ENCODE results near the gene EXOC6. TPM values are rescaled to one million over a fixed set of nuclear protein-coding genes. Genes with fewer than 3 reads are reported as not detected.
"Not testable (repeated sequence)": the region's sequence is repeated elsewhere in the genome, so short reads cannot be mapped to it uniquely, and the experiment has no call there.

The EXOC6 gene
- total and polyA plus RNA-seq, 10 of the 15 experiments (the other 5 are each of a cell fraction or from before 2014, with no cell fraction given): 7.6 to 53.8 (median 13.3) TPM

DNA sequence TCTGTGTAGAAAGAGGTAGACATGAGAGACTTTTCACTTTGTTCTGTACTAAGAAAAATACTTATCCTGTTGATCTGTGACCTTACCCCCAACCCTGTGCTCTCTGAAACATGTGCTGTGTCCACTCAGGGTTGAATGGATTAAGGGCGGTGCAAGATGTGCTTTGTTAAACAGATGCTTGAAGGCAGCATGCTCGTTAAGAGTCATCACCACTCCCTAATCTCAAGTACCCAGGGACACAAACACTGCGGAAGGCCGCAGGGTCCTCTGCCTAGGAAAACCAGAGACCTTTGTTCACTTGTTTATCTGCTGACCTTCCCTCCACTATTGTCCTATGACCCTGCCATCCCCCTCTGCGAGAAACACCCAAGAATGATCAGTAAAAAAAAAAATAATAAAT lies 128.0 kb downstream of the EXOC6 start:
- H3K4me3 ChIP-seq; H3K9me3 ChIP-seq (replicated peaks; ENCODE audit: control insufficient read depth, insufficient read depth, low read length); CTCF ChIA-PET; RAD21 ChIA-PET (ENCODE audit: unreplicated experiment); DNase-seq (ENCODE audit: low read depth, low spot score); H3K36me3 ChIP-seq (ENCODE audit: control insufficient read depth in 2 of 2, insufficient read depth in 2 of 2, low read length in 1 of 2); BruUV-seq (replicated peaks); H3K4me2 ChIP-seq (ENCODE audit: control insufficient read depth, insufficient read depth); H3K27me3 ChIP-seq (replicated peaks in 1 of 2; ENCODE audit: control insufficient read depth in 2 of 2, insufficient read depth in 2 of 2, low read length in 1 of 2); H3K27ac ChIP-seq (ENCODE audit: control insufficient read depth, insufficient read depth); in situ Hi-C loops (cut with MboI); ATAC-seq; H4K20me1 ChIP-seq (ENCODE audit: control insufficient read depth, insufficient read depth); H3K4me1 ChIP-seq (ENCODE audit: control insufficient read depth, insufficient read depth, low read length); FAIRE-seq; H3K79me2 ChIP-seq (ENCODE audit: control insufficient read depth, insufficient read depth, low read length); H3K9ac ChIP-seq (ENCODE audit: control insufficient read depth, insufficient read depth, low read length); POLR2A ChIA-PET; H2AFZ ChIP-seq (ENCODE audit: control insufficient read depth, low read depth, low read length); intact Hi-C loops (cut with micrococcal nuclease; ENCODE audit: unreplicated experiment); SMC1A ChIA-PET (ENCODE audit: uncharacterized antibody, unreplicated experiment): not testable (repeated sequence)
- no CpG with 5 or more reads among the region's 5 CpGs for WGBS (ENCODE audit: insufficient coverage, insufficient replicate concordance, low lambda C conversion rate, missing lambda C conversion rate)

DNA sequence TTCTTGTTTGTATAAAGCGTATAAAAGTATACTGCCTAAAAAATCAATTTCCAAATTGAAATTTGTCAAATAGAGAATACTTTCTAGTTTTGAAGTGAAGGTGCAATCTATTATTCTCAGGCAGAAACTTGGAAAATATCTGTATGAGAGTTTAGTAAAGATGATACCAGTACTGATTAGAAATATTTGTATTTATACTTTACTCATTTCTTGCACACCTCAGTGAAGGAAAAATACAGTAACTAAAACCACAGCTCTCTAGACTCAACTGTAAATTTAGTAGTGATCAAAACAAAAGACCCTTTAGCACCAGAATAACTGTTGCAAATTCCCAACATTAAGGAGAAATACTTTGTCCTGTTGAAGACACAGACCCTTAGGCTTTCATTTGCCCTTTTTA lies 140.9 kb downstream of the EXOC6 start:
- ChIA-PET CTCF (no interaction called here), SMC1A (ENCODE audit: uncharacterized antibody, unreplicated experiment) (no interaction called here), POLR2A (no interaction called here), RAD21 (ENCODE audit: unreplicated experiment) (no interaction called here)
- in situ Hi-C loops (cut with MboI) (no loop called here), intact Hi-C loops (cut with micrococcal nuclease; ENCODE audit: unreplicated experiment) (no loop called here)
- Histone ChIP-seq H4K20me1 (ENCODE audit: control insufficient read depth, insufficient read depth) (no peaks in the 10 kb centered on the region), H3K9me3 (replicated peaks; ENCODE audit: control insufficient read depth, insufficient read depth, low read length) (no peaks in the 10 kb centered on the region), H2AFZ (ENCODE audit: control insufficient read depth, low read depth, low read length) (no peak overlapping the region), H3K4me2 (ENCODE audit: control insufficient read depth, insufficient read depth) (no peak overlapping the region), H3K27me3 (replicated peaks in 1 of 2; ENCODE audit: control insufficient read depth in 2 of 2, insufficient read depth in 2 of 2, low read length in 1 of 2) (no peaks in the 10 kb centered on the region), H3K4me3 (no peak overlapping the region), H3K27ac (ENCODE audit: control insufficient read depth, insufficient read depth) (no peak overlapping the region), H3K4me1 (ENCODE audit: control insufficient read depth, insufficient read depth, low read length) (no peaks in the 10 kb centered on the region), H3K9ac (ENCODE audit: control insufficient read depth, insufficient read depth, low read length) (no peak overlapping the region), H3K79me2 (ENCODE audit: control insufficient read depth, insufficient read depth, low read length) (no peaks in the 10 kb centered on the region), H3K36me3 (ENCODE audit: control insufficient read depth in 2 of 2, insufficient read depth in 2 of 2, low read length in 1 of 2) (no peaks in the 10 kb centered on the region)
- ATAC-seq: no peak
- DNase-seq (ENCODE audit: low read depth, low spot score): no peak
- BruUV-seq (replicated peaks): no TSS peak
- 93% methylated on average over 1 of the region's 1 CpG for WGBS (ENCODE audit: insufficient coverage, insufficient replicate concordance, low lambda C conversion rate, missing lambda C conversion rate)
- FAIRE-seq: no peak
- no peak for TF ChIP-seq EGR1 (IDR thresholded peaks at IDR 0.05; ENCODE audit: borderline replicate concordance in 1 of 2, low read depth in 2 of 2, low read length in 2 of 2)
- no peak for TF ChIP-seq CBX3 (IDR thresholded peaks at IDR 0.05; ENCODE audit: borderline replicate concordance, low read depth)
- TF ChIP-seq, protein P1, sequence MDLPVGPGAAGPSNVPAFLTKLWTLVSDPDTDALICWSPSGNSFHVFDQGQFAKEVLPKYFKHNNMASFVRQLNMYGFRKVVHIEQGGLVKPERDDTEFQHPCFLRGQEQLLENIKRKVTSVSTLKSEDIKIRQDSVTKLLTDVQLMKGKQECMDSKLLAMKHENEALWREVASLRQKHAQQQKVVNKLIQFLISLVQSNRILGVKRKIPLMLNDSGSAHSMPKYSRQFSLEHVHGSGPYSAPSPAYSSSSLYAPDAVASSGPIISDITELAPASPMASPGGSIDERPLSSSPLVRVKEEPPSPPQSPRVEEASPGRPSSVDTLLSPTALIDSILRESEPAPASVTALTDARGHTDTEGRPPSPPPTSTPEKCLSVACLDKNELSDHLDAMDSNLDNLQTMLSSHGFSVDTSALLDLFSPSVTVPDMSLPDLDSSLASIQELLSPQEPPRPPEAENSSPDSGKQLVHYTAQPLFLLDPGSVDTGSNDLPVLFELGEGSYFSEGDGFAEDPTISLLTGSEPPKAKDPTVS (IDR thresholded peaks at IDR 0.05; ENCODE audit: low read depth, low read length): no peak
- TF ChIP-seq SPI1 (IDR thresholded peaks at IDR 0.05; ENCODE audit: borderline replicate concordance, insufficient read depth, low read depth, low read length): no peak
- TF ChIP-seq HDAC6 (IDR thresholded peaks at IDR 0.05; ENCODE audit: unreplicated experiment): no peak
- no peak for TF ChIP-seq HDGF (IDR thresholded peaks at IDR 0.05)
- no peak for TF ChIP-seq BHLHE40 (IDR thresholded peaks at IDR 0.05; ENCODE audit: borderline replicate concordance in 1 of 2, low read depth in 2 of 2, low read length in 1 of 2)
- no peak for TF ChIP-seq CBFB (IDR thresholded peaks at IDR 0.05; ENCODE audit: low read depth)
- TF ChIP-seq PAX5 (IDR thresholded peaks at IDR 0.05; ENCODE audit: borderline replicate concordance, low read depth, low read length): no peak
- TF ChIP-seq, protein P2, sequence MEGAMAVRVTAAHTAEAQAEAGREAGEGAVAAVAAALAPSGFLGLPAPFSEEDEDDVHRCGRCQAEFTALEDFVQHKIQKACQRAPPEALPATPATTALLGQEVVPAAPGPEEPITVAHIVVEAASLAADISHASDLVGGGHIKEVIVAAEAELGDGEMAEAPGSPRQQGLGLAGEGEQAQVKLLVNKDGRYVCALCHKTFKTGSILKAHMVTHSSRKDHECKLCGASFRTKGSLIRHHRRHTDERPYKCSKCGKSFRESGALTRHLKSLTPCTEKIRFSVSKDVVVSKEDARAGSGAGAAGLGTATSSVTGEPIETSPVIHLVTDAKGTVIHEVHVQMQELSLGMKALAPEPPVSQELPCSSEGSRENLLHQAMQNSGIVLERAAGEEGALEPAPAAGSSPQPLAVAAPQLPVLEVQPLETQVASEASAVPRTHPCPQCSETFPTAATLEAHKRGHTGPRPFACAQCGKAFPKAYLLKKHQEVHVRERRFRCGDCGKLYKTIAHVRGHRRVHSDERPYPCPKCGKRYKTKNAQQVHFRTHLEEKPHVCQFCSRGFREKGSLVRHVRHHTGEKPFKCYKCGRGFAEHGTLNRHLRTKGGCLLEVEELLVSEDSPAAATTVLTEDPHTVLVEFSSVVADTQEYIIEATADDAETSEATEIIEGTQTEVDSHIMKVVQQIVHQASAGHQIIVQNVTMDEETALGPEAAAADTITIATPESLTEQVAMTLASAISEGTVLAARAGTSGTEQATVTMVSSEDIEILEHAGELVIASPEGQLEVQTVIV (IDR thresholded peaks at IDR 0.05; ENCODE audit: borderline replicate concordance, partially characterized antibody): no peak
- TF ChIP-seq MYC (IDR thresholded peaks at IDR 0.05; ENCODE audit: insufficient read depth, insufficient read length, insufficient replicate concordance, low read length, severe bottlenecking): no peak
- no peak for TF ChIP-seq MEF2B (IDR thresholded peaks at IDR 0.05; ENCODE audit: partially characterized antibody, poor library complexity, severe bottlenecking)
- TF ChIP-seq EP300 (IDR thresholded peaks at IDR 0.05; ENCODE audit: borderline replicate concordance in 1 of 2, control insufficient read depth in 1 of 2, low read depth in 2 of 2, low read length in 2 of 2): no peak
- TF ChIP-seq ZSCAN29 (IDR thresholded peaks at IDR 0.05): no peak
